ENCODE results near the gene GDPD5. TPM values are rescaled to one million over a fixed set of nuclear protein-coding genes. Genes with fewer than 3 reads are reported as not detected.
A peak's percentile ranks its signal among the peaks of the same experiment; 100 is the strongest.

The GDPD5 gene
- total and polyA plus RNA-seq, 9 of the 15 experiments (the other 6 are each of a cell fraction or from before 2014, with no cell fraction given): 0.32 to 27.3 (median 8.0) TPM

GRCh38 chr11:75507571-75507970, 18.2 kb downstream of the GDPD5 start (continued):
- TF ChIP-seq KLF6 (CRISPR knock-in tag; IDR thresholded peaks at IDR 0.05; ENCODE audit: borderline replicate concordance) (no peak), HEY1 (CRISPR knock-in tag; IDR thresholded peaks at IDR 0.05; ENCODE audit: borderline replicate concordance) (no peak)

GRCh38 chr11:75506827-75507226, 18.9 kb downstream of the GDPD5 start:
- peaks cover 24 to 36% of the 10 kb centered on the region in 2 experiments for H3K4me1 ChIP-seq (replicated peaks in 1 of 2; ENCODE audit: control insufficient read depth in 2 of 2, insufficient read depth in 2 of 2, low read length in 2 of 2)
- WGBS (ENCODE audit: insufficient coverage, low coverage, missing lambda C conversion rate): 76% methylated on average over 5 of the region's 6 CpGs
- no peaks in the 10 kb centered on the region for H3K79me2 ChIP-seq (ENCODE audit: control insufficient read depth, insufficient read depth, low read length)
- no peaks in the 10 kb centered on the region for H3K9me1 ChIP-seq (ENCODE audit: control insufficient read depth, insufficient read depth, low read length)
- no peak overlapping the region for H2AFZ ChIP-seq (ENCODE audit: low read depth, low read length)
- ChIA-PET CTCF (ENCODE audit: low intra/inter-chr PET ratio) (no interaction called here), POLR2A (interaction anchor here (0.6 to 1.0 kb wide), 3 partner anchors 11 to 359 kb away, joined by 3 to 4 read pairs (median 4); no protein-coding TSS in a partner anchor)
- H3K4me2 ChIP-seq (ENCODE audit: insufficient read depth, low read length): no peak overlapping the region
- intact Hi-C loops (cut with micrococcal nuclease) (no loop called here), in situ Hi-C loops (cut with MboI) (no loop called here)
- no peaks in the 10 kb centered on the region for H3K9me3 ChIP-seq (replicated peaks; ENCODE audit: control insufficient read depth, insufficient read depth, low read depth, low read length)
- no peaks in the 10 kb centered on the region; the same call in 1 of the 2 replicates for H4K20me1 ChIP-seq (replicated peaks; ENCODE audit: control insufficient read depth, insufficient read depth, low read length)
- H3K4me3 ChIP-seq: no peak overlapping the region
- TF ChIP-seq POU5F1 (IDR thresholded peaks at IDR 0.05; ENCODE audit: borderline replicate concordance, low read depth, low read length, partially characterized antibody) (no peak), MEF2D (tag; conservative IDR thresholded peaks at IDR 0.05; ENCODE audit: low read depth) (no peak), ZNF133 (CRISPR knock-in tag; IDR thresholded peaks at IDR 0.05) (no peak), CREB3L1 (IDR thresholded peaks at IDR 0.05; ENCODE audit: borderline replicate concordance, low read depth) (no peak), PML (IDR thresholded peaks at IDR 0.05; ENCODE audit: low read length) (no peak)
- DNase-seq (ENCODE audit: extremely low read depth in 1 of 4, low spot score in 3 of 4) (no peak), ATAC-seq (no peak), FAIRE-seq (no peak)
- no TSS peak for BruUV-seq (replicated peaks)
- peak overlapping the region in 1 of 2 experiments; percentile 67; a peak in 2 of 4 replicates for H3K9ac ChIP-seq (ENCODE audit: insufficient read depth in 1 of 2, low read depth in 2 of 2, low read length in 2 of 2)
- no peak overlapping the region for H3K27ac ChIP-seq (ENCODE audit: extremely low read depth, low read depth, low read length)
- no peaks in the 10 kb centered on the region for H3K36me3 ChIP-seq (ENCODE audit: control insufficient read depth, insufficient read depth, low read length)
- H3K27me3 ChIP-seq (ENCODE audit: control insufficient read depth in 2 of 2, insufficient read depth in 2 of 2, low read length in 2 of 2): no peaks in the 10 kb centered on the region
